DND-41 (cell line): ENCODE data around the gene CNTN6.

Experiments used
- EZH2 ChIP-seq: IDR thresholded peaks from 3 replicates; pipeline ENCODE4 v1.6.1; 2012; ENCODE audit warnings: borderline replicate concordance, low read depth, mild to moderate bottlenecking, moderate library complexity, low read length, inconsistent platforms; ENCODE audit not compliant: severe bottlenecking
- TF ChIP-seq, protein P1 (sequence below): IDR thresholded peaks from 2 replicates; pipeline ENCODE4 v1.5.1; 2012; ENCODE audit warnings: borderline replicate concordance, low read length, moderate library complexity, mild to moderate bottlenecking; ENCODE audit not compliant: poor library complexity, severe bottlenecking; ENCODE audit errors: extremely low read depth

GRCh38 chr3:1207904-1208303 lies 115.1 kb downstream of the CNTN6 start:
- TF ChIP-seq, protein P1, sequence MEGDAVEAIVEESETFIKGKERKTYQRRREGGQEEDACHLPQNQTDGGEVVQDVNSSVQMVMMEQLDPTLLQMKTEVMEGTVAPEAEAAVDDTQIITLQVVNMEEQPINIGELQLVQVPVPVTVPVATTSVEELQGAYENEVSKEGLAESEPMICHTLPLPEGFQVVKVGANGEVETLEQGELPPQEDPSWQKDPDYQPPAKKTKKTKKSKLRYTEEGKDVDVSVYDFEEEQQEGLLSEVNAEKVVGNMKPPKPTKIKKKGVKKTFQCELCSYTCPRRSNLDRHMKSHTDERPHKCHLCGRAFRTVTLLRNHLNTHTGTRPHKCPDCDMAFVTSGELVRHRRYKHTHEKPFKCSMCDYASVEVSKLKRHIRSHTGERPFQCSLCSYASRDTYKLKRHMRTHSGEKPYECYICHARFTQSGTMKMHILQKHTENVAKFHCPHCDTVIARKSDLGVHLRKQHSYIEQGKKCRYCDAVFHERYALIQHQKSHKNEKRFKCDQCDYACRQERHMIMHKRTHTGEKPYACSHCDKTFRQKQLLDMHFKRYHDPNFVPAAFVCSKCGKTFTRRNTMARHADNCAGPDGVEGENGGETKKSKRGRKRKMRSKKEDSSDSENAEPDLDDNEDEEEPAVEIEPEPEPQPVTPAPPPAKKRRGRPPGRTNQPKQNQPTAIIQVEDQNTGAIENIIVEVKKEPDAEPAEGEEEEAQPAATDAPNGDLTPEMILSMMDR: no peak
- no peak for TF ChIP-seq EZH2
